HG03095 (cell line): ENCODE measurements around the gene ZC3H15.

Source experiments
- ATAC-seq: cut with Tn5 transposase; IDR thresholded peaks from one replicate; pipeline ENCODE4 v1.9.1; 2021; ENCODE audit warnings: moderate library complexity; ENCODE audit not compliant: unreplicated experiment

Gene ZC3H15

GRCh38 chr2:186540941-186541340 is 54.9 kb downstream of the ZC3H15 start:
- ATAC-seq: no peak

- no peak for ATAC-seq
Measured at GRCh38 chr2:186542002-186542401, 55.9 kb downstream of the ZC3H15 start.

GRCh38 chr2:186543561-186544131 is 57.6 kb downstream of the ZC3H15 start:
- ATAC-seq: no peak

- no peak for ATAC-seq
Measured at GRCh38 chr2:186544255-186544675, 58.2 kb downstream of the ZC3H15 start.

- no peak for ATAC-seq
Measured at GRCh38 chr2:186546846-186547245, 60.8 kb downstream of the ZC3H15 start.

- no peak for ATAC-seq
Measured at GRCh38 chr2:186551323-186552050, 65.4 kb downstream of the ZC3H15 start.

GRCh38 chr2:186554429-186554828 is 68.4 kb downstream of the ZC3H15 start:
- no peak for ATAC-seq

GRCh38 chr2:186554850-186555671 is 69.0 kb downstream of the ZC3H15 start:
- ATAC-seq: no peak

GRCh38 chr2:186558512-186559276 is 72.6 kb downstream of the ZC3H15 start:
- no peak for ATAC-seq
